NCI-H345 treated with DMSO at 0.1 percent for 48 hours (cell line): ENCODE results near the gene LCE7A.

ENCODE experiments used
- DNase-seq: peaks from one replicate; lab custom pipeline; 2025; ENCODE audit not compliant: unreplicated experiment; lab: John Stamatoyannopoulos, UW

The LCE7A gene

GRCh38 chr1:152859696-152860095 is at the start of gene LCE7A:
Gene LCE7A, plus strand, starts transcription at chr1:152859996. Its CDS starts 702 bp downstream, at chr1:152860698.
- no peak for DNase-seq

- DNase-seq, result no peak
Measured at GRCh38 chr1:152811050-152811449, 48.7 kb upstream of the LCE7A start.

GRCh38 chr1:152811671-152812070 is 48.1 kb upstream of the LCE7A start, which contains the start of gene LCE1B:
Gene LCE1B, plus strand, starts transcription at chr1:152811971. Its CDS starts 476 bp downstream, at chr1:152812447.
- DNase-seq, result no peak

GRCh38 chr1:152817309-152817708 is 42.5 kb upstream of the LCE7A start:
- no peak for DNase-seq

- no peak for DNase-seq
Measured at GRCh38 chr1:152823294-152823693, 36.5 kb upstream of the LCE7A start.

GRCh38 chr1:152824964-152825363 is 34.8 kb upstream of the LCE7A start:
- DNase-seq, result no peak

GRCh38 chr1:152827173-152827572 is 32.6 kb upstream of the LCE7A start, which contains the start of gene LCE1A:
Gene LCE1A, plus strand, starts transcription at chr1:152827473. Its CDS starts 0 bp downstream, at chr1:152827473.
- DNase-seq, result no peak

- DNase-seq, result no peak
Measured at GRCh38 chr1:152836870-152837269, 22.9 kb upstream of the LCE7A start.

GRCh38 chr1:152842556-152842955 is 17.2 kb upstream of the LCE7A start, which contains the start of gene LCE6A:
Gene LCE6A, plus strand, starts transcription at chr1:152842856. Its CDS starts 665 bp downstream, at chr1:152843521.
- DNase-seq, result no peak

GRCh38 chr1:152855661-152856060 is 4.1 kb upstream of the LCE7A start:
- DNase-seq, result no peak

- DNase-seq, result no peak
Measured at GRCh38 chr1:152858062-152858461, 1.7 kb upstream of the LCE7A start.

GRCh38 chr1:152860129-152860528 is 333 bp downstream of the LCE7A start:
- no peak for DNase-seq

- DNase-seq, result no peak
Measured at GRCh38 chr1:152861374-152861773, 1.6 kb downstream of the LCE7A start.

- no peak for DNase-seq
Measured at GRCh38 chr1:152864443-152864842, 4.6 kb downstream of the LCE7A start.

- DNase-seq, result no peak
Measured at GRCh38 chr1:152866321-152866720, 6.5 kb downstream of the LCE7A start.

- DNase-seq, result peak; percentile 31
Measured at GRCh38 chr1:152869808-152870419, 10.1 kb downstream of the LCE7A start.

GRCh38 chr1:152870831-152871730 is 11.3 kb downstream of the LCE7A start:
- no peak for DNase-seq

- DNase-seq, result no peak
Measured at GRCh38 chr1:152871731-152872126, 11.9 kb downstream of the LCE7A start.

- no peak for DNase-seq
Measured at GRCh38 chr1:152873495-152873894, 13.7 kb downstream of the LCE7A start.

GRCh38 chr1:152876827-152877226 is 17.0 kb downstream of the LCE7A start:
- DNase-seq, result no peak

- DNase-seq, result no peak
Measured at GRCh38 chr1:152878042-152878441, 18.2 kb downstream of the LCE7A start, which contains the start of gene SMCP. Gene SMCP, plus strand, starts transcription at chr1:152878322. Its CDS starts 6,101 bp downstream, at chr1:152884423.
